GM13977 (cell line): ENCODE results near the gene CXCL12.

Source experiments
- DNase-seq: peaks from one replicate; pipeline ENCODE4 v3.0.0; 2012; ENCODE audit warnings: low spot score
- CTCF ChIP-seq: IDR thresholded peaks from 2 replicates; pipeline ENCODE4 v1.5.1; 2012; ENCODE audit warnings: mild to moderate bottlenecking, control low read depth; ENCODE audit not compliant: insufficient read depth; ENCODE audit errors: extremely low read depth, missing control alignments
- in situ Hi-C: fragments of 300-500 bp; cut with MboI; formaldehyde crosslinking; loops from one replicate; pipeline ENCODE4 v1.12.0; 2022; ENCODE audit warnings: low sequenced_read_pairs, low pct_unique_long_range_greater_than_20kb, mixed read lengths, inconsistent platforms; ENCODE audit not compliant: unreplicated experiment

CXCL12 gene

DNA sequence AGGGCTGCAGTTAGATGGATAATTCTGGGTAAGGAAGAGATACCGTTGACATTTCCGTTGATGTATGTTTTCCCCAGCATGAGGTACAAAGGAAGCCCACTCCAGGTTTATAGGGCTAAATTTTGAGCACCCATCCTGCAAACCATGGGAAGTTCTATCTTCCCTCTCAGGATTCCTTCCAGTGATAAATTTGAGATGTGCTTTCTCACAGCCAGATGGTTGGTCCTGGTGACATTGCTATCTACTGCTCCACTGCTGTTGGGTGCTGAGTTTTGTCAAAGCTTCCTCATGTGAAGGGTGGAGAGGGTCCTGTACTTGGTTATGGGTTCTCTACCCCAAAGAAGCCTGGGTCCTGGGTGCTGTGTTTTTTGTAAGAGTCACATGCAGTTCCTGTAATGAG lies 57.4 kb downstream of the CXCL12 start:
- no peak for TF ChIP-seq CTCF
- DNase-seq, result no peak
- in situ Hi-C loops, result no loop called here
